GM12873 (cell line): ENCODE results near the gene MUTYH.

ENCODE experiments used
- CTCF ChIP-seq: IDR thresholded peaks from 2 replicates; pipeline ENCODE4 v1.5.1; 2012; ENCODE audit warnings: low read depth, mild to moderate bottlenecking, moderate library complexity, low read length, control low read depth; ENCODE audit not compliant: insufficient read depth; ENCODE audit errors: missing control alignments

Gene MUTYH

GRCh38 chr1:45335855-45336324, 4.3 kb downstream of the MUTYH start:
- TF ChIP-seq CTCF: no peak

- TF ChIP-seq CTCF: peak; percentile 4
These were observed 5.7 kb downstream of the MUTYH start for GRCh38 chr1:45334308-45335245.

GRCh38 chr1:45332346-45332720, 7.9 kb downstream of the MUTYH start:
- TF ChIP-seq CTCF: no peak

GRCh38 chr1:45331436-45332345, 8.5 kb downstream of the MUTYH start:
- no peak for TF ChIP-seq CTCF

GRCh38 chr1:45329445-45329844, 10.8 kb downstream of the MUTYH start:
- no peak for TF ChIP-seq CTCF

- no peak for TF ChIP-seq CTCF
These were observed 11.6 kb downstream of the MUTYH start for GRCh38 chr1:45328680-45329079.

GRCh38 chr1:45327644-45328515, 12.4 kb downstream of the MUTYH start:
- TF ChIP-seq CTCF: no peak
